ENCODE data around the gene LAMTOR4.

DNA sequence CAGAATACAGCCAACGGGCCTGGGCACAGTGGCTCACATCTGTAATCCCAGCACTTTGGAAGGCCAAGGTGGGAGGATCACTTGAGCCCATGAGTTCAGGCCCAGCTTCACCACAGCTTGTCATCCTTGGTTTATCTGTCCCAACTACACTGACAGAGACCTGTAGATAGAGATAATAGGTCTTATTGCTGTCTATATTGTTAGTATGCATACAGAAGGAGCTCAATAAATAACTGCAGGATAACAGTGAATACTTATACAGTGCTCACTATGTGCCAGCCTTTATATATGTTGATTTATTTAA is 28.0 kb upstream of the LAMTOR4 start:
- TF ChIP-seq, protein P1, sequence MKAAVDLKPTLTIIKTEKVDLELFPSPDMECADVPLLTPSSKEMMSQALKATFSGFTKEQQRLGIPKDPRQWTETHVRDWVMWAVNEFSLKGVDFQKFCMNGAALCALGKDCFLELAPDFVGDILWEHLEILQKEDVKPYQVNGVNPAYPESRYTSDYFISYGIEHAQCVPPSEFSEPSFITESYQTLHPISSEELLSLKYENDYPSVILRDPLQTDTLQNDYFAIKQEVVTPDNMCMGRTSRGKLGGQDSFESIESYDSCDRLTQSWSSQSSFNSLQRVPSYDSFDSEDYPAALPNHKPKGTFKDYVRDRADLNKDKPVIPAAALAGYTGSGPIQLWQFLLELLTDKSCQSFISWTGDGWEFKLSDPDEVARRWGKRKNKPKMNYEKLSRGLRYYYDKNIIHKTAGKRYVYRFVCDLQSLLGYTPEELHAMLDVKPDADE (CRISPR knock-in tag; IDR thresholded peaks at IDR 0.05): no peak
- TF ChIP-seq AGO1 (IDR thresholded peaks at IDR 0.05; ENCODE audit: low read depth, low read length, poor library complexity, severe bottlenecking): no peak
- TF ChIP-seq ZNF850 (CRISPR knock-in tag; conservative IDR thresholded peaks at IDR 0.05): no peak
- TF ChIP-seq NFYB (CRISPR knock-in tag; IDR thresholded peaks at IDR 0.05): no peak
- no peak for TF ChIP-seq KAT2B (IDR thresholded peaks at IDR 0.05; ENCODE audit: borderline replicate concordance, low read depth, low read length)
- no peak for TF ChIP-seq ZNF354B (CRISPR knock-in tag; IDR thresholded peaks at IDR 0.05)
- TF ChIP-seq POLR2A (IDR thresholded peaks at IDR 0.05; ENCODE audit: insufficient read depth in 1 of 2, low read depth in 2 of 2, low read length in 2 of 2): no peak
- no peak for TF ChIP-seq RNF2 (conservative IDR thresholded peaks at IDR 0.05; ENCODE audit: low read depth)
- no peak for TF ChIP-seq EZH2 (conservative IDR thresholded peaks at IDR 0.05; ENCODE audit: low read depth, low read length)
- TF ChIP-seq, protein P2, sequence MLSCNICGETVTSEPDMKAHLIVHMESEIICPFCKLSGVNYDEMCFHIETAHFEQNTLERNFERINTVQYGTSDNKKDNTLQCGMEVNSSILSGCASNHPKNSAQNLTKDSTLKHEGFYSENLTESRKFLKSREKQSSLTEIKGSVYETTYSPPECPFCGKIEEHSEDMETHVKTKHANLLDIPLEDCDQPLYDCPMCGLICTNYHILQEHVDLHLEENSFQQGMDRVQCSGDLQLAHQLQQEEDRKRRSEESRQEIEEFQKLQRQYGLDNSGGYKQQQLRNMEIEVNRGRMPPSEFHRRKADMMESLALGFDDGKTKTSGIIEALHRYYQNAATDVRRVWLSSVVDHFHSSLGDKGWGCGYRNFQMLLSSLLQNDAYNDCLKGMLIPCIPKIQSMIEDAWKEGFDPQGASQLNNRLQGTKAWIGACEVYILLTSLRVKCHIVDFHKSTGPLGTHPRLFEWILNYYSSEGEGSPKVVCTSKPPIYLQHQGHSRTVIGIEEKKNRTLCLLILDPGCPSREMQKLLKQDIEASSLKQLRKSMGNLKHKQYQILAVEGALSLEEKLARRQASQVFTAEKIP (CRISPR knock-in tag; IDR thresholded peaks at IDR 0.05; ENCODE audit: borderline replicate concordance): no peak
- TF ChIP-seq, protein P3, sequence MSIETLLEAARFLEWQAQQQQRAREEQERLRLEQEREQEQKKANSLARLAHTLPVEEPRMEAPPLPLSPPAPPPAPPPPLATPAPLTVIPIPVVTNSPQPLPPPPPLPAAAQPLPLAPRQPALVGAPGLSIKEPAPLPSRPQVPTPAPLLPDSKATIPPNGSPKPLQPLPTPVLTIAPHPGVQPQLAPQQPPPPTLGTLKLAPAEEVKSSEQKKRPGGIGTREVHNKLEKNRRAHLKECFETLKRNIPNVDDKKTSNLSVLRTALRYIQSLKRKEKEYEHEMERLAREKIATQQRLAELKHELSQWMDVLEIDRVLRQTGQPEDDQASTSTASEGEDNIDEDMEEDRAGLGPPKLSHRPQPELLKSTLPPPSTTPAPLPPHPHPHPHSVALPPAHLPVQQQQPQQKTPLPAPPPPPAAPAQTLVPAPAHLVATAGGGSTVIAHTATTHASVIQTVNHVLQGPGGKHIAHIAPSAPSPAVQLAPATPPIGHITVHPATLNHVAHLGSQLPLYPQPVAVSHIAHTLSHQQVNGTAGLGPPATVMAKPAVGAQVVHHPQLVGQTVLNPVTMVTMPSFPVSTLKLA (IDR thresholded peaks at IDR 0.05): no peak
- TF ChIP-seq ELF4 (CRISPR knock-in tag; IDR thresholded peaks at IDR 0.05; ENCODE audit: borderline replicate concordance): no peak
- TF ChIP-seq SOX6 (IDR thresholded peaks at IDR 0.05): no peak
- no peak for TF ChIP-seq SOX6 (CRISPR knock-in tag; IDR thresholded peaks at IDR 0.05)
